IPS DF 19.7 (cell line): ENCODE results near the gene BRPF1.

Experiments used
- DNase-seq: peaks from one replicate; pipeline ENCODE4 v3.0.0-alpha.2; 2013; ENCODE audit warnings: low read depth, low spot score

The BRPF1 gene

DNA sequence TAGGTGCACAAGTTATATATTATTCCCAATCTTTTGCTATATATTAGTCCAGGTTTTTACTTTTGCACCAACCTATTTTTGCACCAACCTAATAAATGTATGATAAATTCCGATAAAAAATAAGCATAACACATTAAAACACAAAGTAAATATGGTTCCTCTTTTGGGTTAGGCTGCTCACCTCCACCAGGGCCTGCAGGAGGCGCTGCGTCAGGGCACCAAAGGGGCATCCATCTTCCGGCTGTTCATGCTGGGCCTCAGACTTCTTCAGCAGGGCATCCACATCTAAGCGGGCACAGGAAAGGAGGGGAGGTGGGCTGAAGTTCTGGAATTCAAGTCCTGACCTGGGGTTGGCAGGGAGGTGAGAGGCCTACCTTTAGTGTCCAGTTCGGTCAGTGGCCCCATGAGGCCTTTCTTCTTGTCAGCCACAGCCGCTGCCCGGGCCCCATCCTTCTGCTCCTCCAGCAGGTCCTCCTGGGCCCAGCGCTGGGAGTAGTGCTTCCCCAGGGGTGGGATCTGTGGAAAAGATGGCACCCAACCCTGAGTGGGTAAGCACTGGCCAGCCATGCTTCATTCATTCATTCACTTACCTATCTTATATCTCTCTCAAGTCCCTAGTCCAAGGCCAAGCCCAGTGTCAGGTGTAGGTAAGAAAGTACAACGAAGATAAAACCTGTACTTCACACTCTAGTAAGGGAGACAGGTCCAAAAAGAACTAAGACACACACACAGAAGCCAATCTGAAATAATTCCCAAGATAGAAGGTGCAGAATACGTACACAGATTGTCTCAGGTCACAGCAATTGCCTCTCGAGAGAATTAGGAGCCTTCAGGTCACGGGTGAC, 55.5 kb downstream of the BRPF1 start:
- DNase-seq = no peak

DNA sequence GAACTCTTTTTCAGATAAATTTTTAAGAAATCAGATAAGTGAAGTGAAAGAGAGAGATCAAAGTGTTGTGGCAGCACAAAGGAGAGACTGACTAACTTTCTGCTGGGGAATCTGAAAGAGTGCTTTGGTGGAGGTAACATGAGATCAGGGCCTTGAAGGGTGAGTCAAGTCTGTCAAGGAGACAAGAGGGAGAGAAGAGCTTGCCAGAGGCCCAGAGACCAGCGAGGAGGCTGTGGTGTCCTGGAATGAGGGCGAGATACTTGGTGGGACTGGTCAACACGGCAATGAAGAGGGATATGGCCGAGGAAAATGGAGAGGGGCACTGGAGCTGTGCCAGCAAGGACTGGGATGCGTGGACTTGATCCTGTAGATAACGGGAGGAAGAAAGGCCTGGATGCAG, 56.2 kb downstream of the BRPF1 start:
- DNase-seq = no peak

DNA sequence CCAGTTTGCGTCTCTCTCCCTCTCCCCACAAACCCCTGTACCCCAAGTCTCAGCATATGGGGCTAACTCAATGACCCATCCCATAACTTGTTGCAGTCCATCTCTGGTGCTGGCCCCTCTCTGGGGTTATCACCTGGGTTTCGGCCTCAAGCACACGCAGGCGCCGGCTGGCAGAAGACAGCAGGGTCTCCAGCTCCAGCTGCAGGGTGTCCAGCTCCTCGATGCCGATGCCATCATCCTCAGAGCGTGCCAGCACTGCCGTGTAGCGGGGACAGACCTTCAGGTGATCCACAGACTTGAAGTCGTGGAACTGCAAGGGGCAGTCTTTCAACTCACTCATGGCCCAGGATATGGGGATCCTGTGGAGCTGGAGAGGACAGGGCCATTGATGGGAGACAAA, 59.6 kb downstream of the BRPF1 start:
- no peak for DNase-seq

DNA sequence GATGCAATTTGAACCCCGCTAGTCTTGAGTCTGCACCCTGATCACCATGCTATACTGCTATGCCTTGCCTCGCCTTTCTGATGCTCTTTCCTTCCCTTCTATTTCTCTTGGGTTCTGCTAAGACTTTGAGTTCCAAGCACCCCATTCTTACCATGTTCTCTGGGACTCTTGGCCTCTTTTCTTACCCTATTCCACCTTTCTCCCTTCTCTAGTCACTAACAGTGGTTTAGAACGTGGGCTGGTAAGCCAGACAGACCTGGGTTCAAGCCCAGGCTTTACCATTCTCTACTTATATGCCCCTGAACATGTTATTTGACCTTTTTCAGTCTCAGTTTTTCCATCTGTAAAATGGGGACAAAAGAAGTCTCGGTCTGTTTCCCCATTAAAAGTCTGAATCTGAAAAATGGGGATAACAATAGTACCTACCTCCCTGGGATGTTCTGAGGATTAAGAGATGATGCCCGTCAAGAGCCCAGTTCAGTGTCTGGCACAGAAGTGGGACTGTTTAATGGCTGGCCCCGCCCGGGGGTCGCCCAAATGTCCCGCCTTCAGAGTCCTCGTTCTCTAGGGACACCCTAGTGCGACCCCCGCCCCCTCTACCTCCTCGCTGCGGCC, 60.4 kb downstream of the BRPF1 start:
- DNase-seq = no peak

DNA sequence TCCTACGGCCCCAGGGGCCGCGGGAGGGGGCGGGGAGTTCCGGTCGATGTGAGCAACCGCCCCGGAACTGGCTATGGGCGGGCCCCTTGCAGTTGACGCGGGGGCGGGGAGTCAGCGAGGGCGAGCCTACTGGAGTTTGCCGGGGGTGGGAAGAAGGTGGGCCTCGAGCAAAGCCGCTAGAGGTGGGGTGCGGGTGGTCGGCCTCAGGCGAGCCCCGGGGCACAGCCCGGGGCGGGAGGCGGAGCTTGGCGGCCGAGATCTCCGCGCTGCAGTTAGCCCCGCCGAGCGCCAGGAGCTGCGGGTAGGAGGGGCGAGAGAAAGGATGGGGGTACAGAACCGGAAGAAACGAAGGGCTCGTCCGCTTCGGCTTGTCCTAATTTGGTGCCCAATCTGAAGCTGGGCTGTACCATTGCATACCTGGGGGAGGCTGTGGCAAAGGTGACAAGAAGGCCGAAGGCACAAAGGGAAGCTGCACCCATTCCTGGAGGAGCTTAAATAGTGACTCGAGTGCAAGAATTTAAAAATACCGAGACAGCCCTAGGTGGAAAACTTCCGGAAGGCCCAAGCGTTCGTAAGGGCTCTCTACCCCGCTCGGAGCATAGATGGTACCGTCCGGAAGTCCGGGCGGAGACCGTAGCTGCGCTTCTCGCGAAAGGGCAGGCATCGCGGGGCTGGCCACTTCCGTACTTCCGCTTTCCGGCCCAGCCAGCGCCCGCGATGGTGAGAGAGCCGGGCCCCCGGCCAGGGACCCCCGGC, 61.0 kb downstream of the BRPF1 start, which contains the start of the genes ARPC4 and TADA3:
Gene ARPC4, plus strand, starts transcription at position 678 of the 756 bp plus-strand sequence. Its CDS starts 40 bp downstream, at position 718.
Gene TADA3, minus strand, starts transcription at position 69 of the 756 bp plus-strand sequence. CDS start 1,007 bp downstream, outside the sequence.
- peak; percentile 83 for DNase-seq

DNA sequence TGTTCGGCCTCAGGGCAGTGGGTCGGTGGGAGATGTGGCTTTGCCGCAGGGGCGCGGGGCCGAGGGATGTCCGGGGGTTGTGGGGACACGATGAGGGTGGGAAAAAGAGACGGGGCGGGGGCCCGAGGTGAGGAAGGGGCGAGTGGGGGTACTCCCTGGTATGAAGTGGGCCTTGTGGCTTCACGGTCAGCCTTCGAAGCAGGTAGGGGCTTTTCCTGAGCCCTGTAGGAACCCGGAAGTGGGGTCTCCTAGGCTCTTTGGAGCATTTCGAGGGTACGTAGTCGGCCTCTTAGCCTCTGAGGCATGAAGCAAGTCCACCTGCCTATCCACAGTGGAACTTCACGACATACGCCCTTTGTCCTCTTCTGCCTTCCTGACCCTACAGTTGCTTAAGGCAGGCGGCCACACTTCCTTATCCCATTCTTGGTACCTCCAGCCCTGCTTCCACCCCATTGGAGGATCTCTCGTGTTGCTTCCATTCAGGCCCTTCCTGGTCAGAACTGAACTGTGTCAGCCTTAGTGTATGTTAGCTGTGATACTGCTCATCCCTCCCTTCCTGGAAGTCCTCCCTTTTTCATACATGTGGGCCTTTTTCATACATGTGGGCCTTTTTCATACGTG, 61.7 kb downstream of the BRPF1 start:
- no peak for DNase-seq

DNA sequence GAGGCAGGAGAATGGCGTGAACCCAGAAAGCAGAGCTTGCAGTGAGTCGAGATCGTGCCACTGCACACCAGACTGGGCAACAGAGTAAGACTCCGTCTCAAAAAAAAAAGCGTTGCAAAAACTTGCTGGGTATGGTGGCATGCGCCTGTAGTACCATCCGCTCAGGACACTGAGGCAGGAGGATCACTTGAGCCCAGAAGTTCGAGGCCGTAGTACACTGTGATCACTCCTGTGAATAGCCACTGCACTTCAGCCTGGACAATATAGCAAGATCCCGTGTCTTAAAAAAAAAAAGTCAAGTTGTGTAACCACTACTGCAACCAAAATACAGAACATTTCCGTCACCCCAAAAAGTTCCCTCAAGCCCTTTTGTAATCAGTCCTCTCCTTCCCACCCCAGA, 62.9 kb downstream of the BRPF1 start:
- DNase-seq = no peak

DNA sequence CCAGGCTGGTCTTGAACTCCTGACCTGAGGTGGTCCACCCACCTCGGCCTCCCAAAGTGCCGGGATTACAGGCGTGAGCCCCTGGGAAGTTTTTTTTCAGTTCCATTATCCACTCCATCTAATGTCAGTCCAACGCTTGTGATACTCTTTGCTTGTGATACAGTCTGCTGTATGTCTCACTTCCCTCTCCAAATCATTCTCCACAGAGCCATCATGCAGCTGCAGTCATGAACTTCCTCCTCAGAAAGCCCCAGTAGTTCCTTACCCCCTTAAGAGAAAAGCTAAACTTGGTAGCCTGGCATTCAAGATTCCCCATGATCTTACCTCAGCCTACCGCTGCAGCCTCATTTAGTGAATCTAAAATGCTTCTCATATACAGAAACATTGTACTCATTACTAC, 63.7 kb downstream of the BRPF1 start:
- DNase-seq = no peak

DNA sequence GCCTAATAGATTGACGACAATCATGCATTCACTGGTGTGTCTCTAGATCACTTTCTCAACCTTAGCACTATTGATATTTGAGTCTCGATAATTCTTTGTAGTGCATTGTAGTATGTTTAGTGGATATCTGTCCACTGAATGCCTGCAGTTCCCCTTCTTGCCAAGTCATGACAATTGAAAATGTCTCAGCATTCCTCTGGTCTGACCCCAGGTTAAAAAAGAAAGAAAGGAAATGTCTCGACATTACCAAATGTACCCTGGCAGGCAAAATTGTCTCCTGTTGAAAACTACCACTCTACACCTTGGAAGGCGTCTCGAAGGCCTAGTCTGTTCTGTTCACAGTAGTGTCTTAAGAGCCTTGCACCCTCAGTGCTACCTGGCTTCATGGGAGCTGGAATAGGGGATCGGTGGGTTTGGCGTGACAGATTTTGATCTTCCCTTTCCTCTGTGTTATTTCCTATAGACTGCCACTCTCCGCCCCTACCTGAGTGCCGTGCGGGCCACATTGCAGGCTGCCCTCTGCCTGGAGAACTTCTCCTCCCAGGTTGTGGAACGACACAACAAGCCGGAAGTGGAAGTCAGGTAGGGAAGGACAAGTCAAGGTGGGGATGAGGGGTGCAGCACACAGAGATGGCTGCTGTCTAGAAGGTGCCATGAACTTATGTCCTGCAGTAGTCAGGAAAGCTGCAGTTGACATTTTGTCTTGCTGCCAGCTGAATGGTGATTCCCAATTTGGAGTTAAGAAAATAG, 65.8 kb downstream of the BRPF1 start:
- no peak for DNase-seq
